Bronchial epithelial cell (primary cell): ENCODE results near the gene SMPD1. TPM values are rescaled to one million over a fixed set of nuclear protein-coding genes. Genes with fewer than 3 reads are reported as not detected.
A peak's percentile ranks its signal among the peaks of the same experiment; 100 is the strongest.

Experiments used
- DNase-seq: peaks from one replicate; pipeline ENCODE4 v3.0.0-alpha.2; 2010; ENCODE audit warnings: low read depth
- FAIRE-seq: peaks from 2 replicates; lab custom pipeline; 2011; peaks lifted over from hg19 to GRCh38; lab: Jason Lieb, UNC
- H3K27me3 ChIP-seq: 2 replicates; pipeline ENCODE4 v1.5.1; 2011; ENCODE audit warnings: low read length; ENCODE audit not compliant: control insufficient read depth, insufficient read depth
- H3K36me3 ChIP-seq: 2 replicates; pipeline ENCODE4 v1.5.1; 2011; ENCODE audit warnings: low read length; ENCODE audit not compliant: control insufficient read depth, insufficient read depth
- H3K4me3 ChIP-seq: 2 replicates; pipeline ENCODE4 v1.5.1; 2011; ENCODE audit warnings: mild to moderate bottlenecking, low read depth, low read length, control low read depth
- CTCF ChIP-seq: IDR thresholded peaks from 2 replicates; pipeline ENCODE4 v1.5.1; 2011; ENCODE audit warnings: mild to moderate bottlenecking, moderate library complexity, low read length, control low read depth, inconsistent platforms; ENCODE audit not compliant: insufficient read depth, severe bottlenecking
- total RNA-seq: library from RNA; depleted of rRNA; stranded (reverse); fragments of >200 nt; gene quantifications from 2 replicates; pipeline ENCODE4 v1.2.1, GENCODE V29; 2014

Gene SMPD1
- total RNA-seq, 1 donor from 2014 or later: 1.1 TPM

GRCh38 chr11:6443269-6444003 is 53.2 kb downstream of the SMPD1 start:
- H3K36me3 ChIP-seq: no peaks in the 10 kb centered on the region
- no peaks in the 10 kb centered on the region for H3K27me3 ChIP-seq
- FAIRE-seq (no peak), DNase-seq (peak; percentile 36)
- H3K4me3 ChIP-seq: no peak overlapping the region
- TF ChIP-seq CTCF: peak; percentile 90

Other genes starting within 250 kb of the SMPD1 start
- gene OR52B2, start 220.1 kb upstream of the SMPD1 start, total RNA-seq: not detected in 2 replicates
- not detected in 2 replicates for gene OR52W1, start 191.2 kb upstream of the SMPD1 start, total RNA-seq
- gene C11orf42, start 184.9 kb upstream of the SMPD1 start, total RNA-seq: not detected in 2 replicates
- gene FHIP1B, start 155.8 kb upstream of the SMPD1 start, total RNA-seq: 7.4 and 10.4 TPM in 2 replicates
- 0.26 TPM in 1 of 2 replicates, not detected in the other for gene CNGA4, start 151.4 kb upstream of the SMPD1 start, total RNA-seq
- gene CCKBR, start 130.6 kb upstream of the SMPD1 start, total RNA-seq: not detected in 2 replicates
- gene CAVIN3, start 70.0 kb upstream of the SMPD1 start, total RNA-seq: 35.0 and 41.6 TPM in 2 replicates
- gene APBB1, start 28.6 kb downstream of the SMPD1 start, total RNA-seq: 1.7 and 1.8 TPM in 2 replicates
- gene HPX, start 50.5 kb downstream of the SMPD1 start, total RNA-seq: 0.26 and 0.51 TPM in 2 replicates
- 7.6 and 9.9 TPM in 2 replicates for gene TRIM3, start 83.5 kb downstream of the SMPD1 start, total RNA-seq
- 59.3 and 72.7 TPM in 2 replicates for gene ARFIP2, start 90.9 kb downstream of the SMPD1 start, total RNA-seq
- 39.5 and 42.1 TPM in 2 replicates for gene TIMM10B, start 91.0 kb downstream of the SMPD1 start, total RNA-seq
- 4.5 and 8.2 TPM in 2 replicates for gene DNHD1, start 106.8 kb downstream of the SMPD1 start, total RNA-seq
- gene RRP8, start 213.1 kb downstream of the SMPD1 start, total RNA-seq: 10.3 and 10.5 TPM in 2 replicates
- 47.0 and 70.3 TPM in 2 replicates for gene ILK, start 213.3 kb downstream of the SMPD1 start, total RNA-seq
- 43.2 and 70.2 TPM in 2 replicates for gene TAF10, start 221.7 kb downstream of the SMPD1 start, total RNA-seq
- gene TPP1, start 228.9 kb downstream of the SMPD1 start, total RNA-seq: 23.7 and 40.8 TPM in 2 replicates